Activated CD4-positive, alpha-beta T cell treated with anti-CD3 and anti-CD28 coated beads for 1 hour (primary cell): Measurements from ENCODE around the gene RSPH10B2.
"Not testable (repeated sequence)": the region's sequence is repeated elsewhere in the genome, so short reads cannot be mapped to it uniquely, and the experiment has no call there.

Source experiments
- DNase-seq: peaks from one replicate; pipeline ENCODE4 v3.0.0-alpha.2; 2020

Gene RSPH10B2

GRCh38 chr7:6753964-6754363 is at the start of gene RSPH10B2:
Gene RSPH10B2 (plus strand): TSS chr7:6754103. CDS start chr7:6757678, 3,575 bp downstream.
- DNase-seq = not testable (repeated sequence)

- DNase-seq = peak; percentile 12
Measured at GRCh38 chr7:6705959-6706665, 47.8 kb upstream of the RSPH10B2 start.

- peak; percentile 92 for DNase-seq
Measured at GRCh38 chr7:6706666-6707407, 47.1 kb upstream of the RSPH10B2 start, which contains the start of gene ZNF12. Gene ZNF12 (minus strand): TSS chr7:6706947. CDS start chr7:6705173, 1,774 bp downstream.

- no peak for DNase-seq
Measured at GRCh38 chr7:6708304-6708703, 45.6 kb upstream of the RSPH10B2 start.

- DNase-seq = no peak
Measured at GRCh38 chr7:6709808-6710207, 44.1 kb upstream of the RSPH10B2 start.

GRCh38 chr7:6714360-6714759 is 39.5 kb upstream of the RSPH10B2 start:
- DNase-seq = no peak

- DNase-seq = not testable (repeated sequence)
Measured at GRCh38 chr7:6715898-6716297, 38.0 kb upstream of the RSPH10B2 start.

GRCh38 chr7:6718124-6718523 is 35.8 kb upstream of the RSPH10B2 start:
- DNase-seq = no peak

- not testable (repeated sequence) for DNase-seq
Measured at GRCh38 chr7:6724351-6724750, 29.6 kb upstream of the RSPH10B2 start.

- DNase-seq = no peak
Measured at GRCh38 chr7:6725003-6725402, 28.9 kb upstream of the RSPH10B2 start.

GRCh38 chr7:6726341-6726740 is 27.6 kb upstream of the RSPH10B2 start:
- not testable (repeated sequence) for DNase-seq

GRCh38 chr7:6727663-6728062 is 26.2 kb upstream of the RSPH10B2 start:
- no peak for DNase-seq

- not testable (repeated sequence) for DNase-seq
Measured at GRCh38 chr7:6728893-6729491, 24.9 kb upstream of the RSPH10B2 start.

GRCh38 chr7:6729492-6730342 is 24.2 kb upstream of the RSPH10B2 start:
- DNase-seq = peak; percentile 68

- no peak for DNase-seq
Measured at GRCh38 chr7:6730343-6730633, 23.6 kb upstream of the RSPH10B2 start.

- not testable (repeated sequence) for DNase-seq
Measured at GRCh38 chr7:6738415-6738814, 15.5 kb upstream of the RSPH10B2 start.

- DNase-seq = not testable (repeated sequence)
Measured at GRCh38 chr7:6744410-6745100, 9.3 kb upstream of the RSPH10B2 start.

- DNase-seq = not testable (repeated sequence)
Measured at GRCh38 chr7:6749335-6749734, 4.6 kb upstream of the RSPH10B2 start.

- not testable (repeated sequence) for DNase-seq
Measured at GRCh38 chr7:6750173-6750572, 3.7 kb upstream of the RSPH10B2 start.

GRCh38 chr7:6761186-6761585 is 7.3 kb downstream of the RSPH10B2 start:
- not testable (repeated sequence) for DNase-seq

- DNase-seq = not testable (repeated sequence)
Measured at GRCh38 chr7:6781581-6781980, 27.7 kb downstream of the RSPH10B2 start.

GRCh38 chr7:6789353-6789752 is 35.5 kb downstream of the RSPH10B2 start:
- not testable (repeated sequence) for DNase-seq
